GM19025 (cell line): Measurements from ENCODE around the gene RAP2B.
A peak's percentile ranks its signal among the peaks of the same experiment; 100 is the strongest.

Source experiments
- ATAC-seq: cut with Tn5 transposase; IDR thresholded peaks from one replicate; pipeline ENCODE4 v1.9.1; 2021; ENCODE audit warnings: mild to moderate bottlenecking, low read depth, moderate library complexity; ENCODE audit not compliant: unreplicated experiment

Gene RAP2B

GRCh38 chr3:153159771-153160397 lies 2.1 kb upstream of the RAP2B start:
- ATAC-seq = no peak

GRCh38 chr3:153160451-153161137 lies 1.4 kb upstream of the RAP2B start:
- peak; percentile 23 for ATAC-seq

GRCh38 chr3:153161138-153161713 lies 800 bp upstream of the RAP2B start:
- peak; percentile 70 for ATAC-seq

- peak; percentile 7 for ATAC-seq
These were observed 727 bp downstream of the RAP2B start for GRCh38 chr3:153162513-153163392.

GRCh38 chr3:153163393-153163724 lies 1.3 kb downstream of the RAP2B start:
- ATAC-seq = no peak

GRCh38 chr3:153163756-153164550 lies 1.9 kb downstream of the RAP2B start:
- no peak for ATAC-seq

- ATAC-seq = no peak
These were observed 3.2 kb downstream of the RAP2B start for GRCh38 chr3:153165261-153165681.

- ATAC-seq = no peak
These were observed 4.2 kb downstream of the RAP2B start for GRCh38 chr3:153166206-153166605.

GRCh38 chr3:153166796-153167195 lies 4.8 kb downstream of the RAP2B start:
- no peak for ATAC-seq

GRCh38 chr3:153169793-153170383 lies 7.9 kb downstream of the RAP2B start:
- ATAC-seq = no peak

- no peak for ATAC-seq
These were observed 9.2 kb downstream of the RAP2B start for GRCh38 chr3:153171256-153171655.

GRCh38 chr3:153171918-153172317 lies 9.9 kb downstream of the RAP2B start:
- ATAC-seq = no peak

- no peak for ATAC-seq
These were observed 11.1 kb downstream of the RAP2B start for GRCh38 chr3:153172796-153173757.

GRCh38 chr3:153173758-153174516 lies 11.9 kb downstream of the RAP2B start:
- no peak for ATAC-seq

- ATAC-seq = no peak
These were observed 14.2 kb downstream of the RAP2B start for GRCh38 chr3:153176197-153176596.

- no peak for ATAC-seq
These were observed 18.9 kb downstream of the RAP2B start for GRCh38 chr3:153180860-153181372.

GRCh38 chr3:153182501-153183293 lies 20.7 kb downstream of the RAP2B start:
- ATAC-seq = no peak
